ENCODE data around the gene ACER1. TPM values are rescaled to one million over a fixed set of nuclear protein-coding genes. Genes with fewer than 3 reads are reported as not detected.

Gene ACER1
- total RNA-seq, 1 donor from 2014 or later: not detected

- peak overlapping the region; percentile 93 for H3K27ac ChIP-seq (replicated peaks)
- peaks cover 83% of the 10 kb centered on the region for H3K4me1 ChIP-seq
- no peaks in the 10 kb centered on the region for H3K36me3 ChIP-seq
- H3K4me3 ChIP-seq: peak overlapping the region; percentile 6
- intact Hi-C loops (cut with micrococcal nuclease): no loop called here
- TF ChIP-seq CTCF (IDR thresholded peaks at IDR 0.05; ENCODE audit: borderline replicate concordance): no peak
- peak; percentile 53 for DNase-seq
- no peaks in the 10 kb centered on the region for H3K9me3 ChIP-seq (replicated peaks)
- no peaks in the 10 kb centered on the region for H3K27me3 ChIP-seq (ENCODE audit: low read depth)
Observed at GRCh38 chr19:6276447-6276846, 57.0 kb downstream of the ACER1 start.

- intact Hi-C loops (cut with micrococcal nuclease): no loop called here
- no peaks in the 10 kb centered on the region for H3K27me3 ChIP-seq (ENCODE audit: low read depth)
- DNase-seq: no peak
- H3K4me1 ChIP-seq: peaks cover 93% of the 10 kb centered on the region
- no peaks in the 10 kb centered on the region for H3K9me3 ChIP-seq (replicated peaks)
- H3K36me3 ChIP-seq: peaks cover 4% of the 10 kb centered on the region
- peak overlapping the region; percentile 56 for H3K4me3 ChIP-seq
- TF ChIP-seq CTCF (IDR thresholded peaks at IDR 0.05; ENCODE audit: borderline replicate concordance): no peak
- H3K27ac ChIP-seq (replicated peaks): peak overlapping the region; percentile 93
Observed at GRCh38 chr19:6275170-6275744, 58.2 kb downstream of the ACER1 start.

- TF ChIP-seq CTCF (IDR thresholded peaks at IDR 0.05; ENCODE audit: borderline replicate concordance): no peak
- DNase-seq: no peak
- Histone ChIP-seq H3K4me3 (peak overlapping the region; percentile 56), H3K9me3 (replicated peaks) (no peaks in the 10 kb centered on the region), H3K36me3 (peaks cover 9% of the 10 kb centered on the region), H3K27me3 (ENCODE audit: low read depth) (no peaks in the 10 kb centered on the region), H3K4me1 (peaks cover 96% of the 10 kb centered on the region), H3K27ac (replicated peaks) (peak overlapping the region; percentile 93)
- intact Hi-C loops (cut with micrococcal nuclease): no loop called here
Observed at GRCh38 chr19:6274756-6275155, 58.7 kb downstream of the ACER1 start.

- Histone ChIP-seq H3K36me3 (peaks cover 17% of the 10 kb centered on the region), H3K27me3 (ENCODE audit: low read depth) (no peaks in the 10 kb centered on the region), H3K4me3 (peak overlapping the region; percentile 56), H3K4me1 (peaks cover 99% of the 10 kb centered on the region), H3K9me3 (replicated peaks) (no peaks in the 10 kb centered on the region), H3K27ac (replicated peaks) (peak overlapping the region; percentile 93)
- peak; percentile 84 for DNase-seq
- TF ChIP-seq CTCF (IDR thresholded peaks at IDR 0.05; ENCODE audit: borderline replicate concordance): no peak
- intact Hi-C loops (cut with micrococcal nuclease): no loop called here
Observed at GRCh38 chr19:6273701-6274601, 59.5 kb downstream of the ACER1 start.

GRCh38 chr19:6272913-6273600 lies 60.4 kb downstream of the ACER1 start:
- peak overlapping the region; percentile 56 for H3K4me3 ChIP-seq
- no peaks in the 10 kb centered on the region for H3K27me3 ChIP-seq (ENCODE audit: low read depth)
- no peaks in the 10 kb centered on the region for H3K9me3 ChIP-seq (replicated peaks)
- peaks cover 22% of the 10 kb centered on the region for H3K36me3 ChIP-seq
- intact Hi-C loops (cut with micrococcal nuclease): no loop called here
- TF ChIP-seq CTCF (IDR thresholded peaks at IDR 0.05; ENCODE audit: borderline replicate concordance): no peak
- H3K27ac ChIP-seq (replicated peaks): peak overlapping the region; percentile 93
- no peak for DNase-seq
- H3K4me1 ChIP-seq: peaks cover 93% of the 10 kb centered on the region

Measured in left ventricle myocardium inferior (tissue), 1 donor.